ENCODE results near the gene ARF1. TPM values are rescaled to one million over a fixed set of nuclear protein-coding genes. Genes with fewer than 3 reads are reported as not detected.

Gene ARF1
- total RNA-seq, 1 experiment from 2014 or later, result 330 TPM

DNA sequence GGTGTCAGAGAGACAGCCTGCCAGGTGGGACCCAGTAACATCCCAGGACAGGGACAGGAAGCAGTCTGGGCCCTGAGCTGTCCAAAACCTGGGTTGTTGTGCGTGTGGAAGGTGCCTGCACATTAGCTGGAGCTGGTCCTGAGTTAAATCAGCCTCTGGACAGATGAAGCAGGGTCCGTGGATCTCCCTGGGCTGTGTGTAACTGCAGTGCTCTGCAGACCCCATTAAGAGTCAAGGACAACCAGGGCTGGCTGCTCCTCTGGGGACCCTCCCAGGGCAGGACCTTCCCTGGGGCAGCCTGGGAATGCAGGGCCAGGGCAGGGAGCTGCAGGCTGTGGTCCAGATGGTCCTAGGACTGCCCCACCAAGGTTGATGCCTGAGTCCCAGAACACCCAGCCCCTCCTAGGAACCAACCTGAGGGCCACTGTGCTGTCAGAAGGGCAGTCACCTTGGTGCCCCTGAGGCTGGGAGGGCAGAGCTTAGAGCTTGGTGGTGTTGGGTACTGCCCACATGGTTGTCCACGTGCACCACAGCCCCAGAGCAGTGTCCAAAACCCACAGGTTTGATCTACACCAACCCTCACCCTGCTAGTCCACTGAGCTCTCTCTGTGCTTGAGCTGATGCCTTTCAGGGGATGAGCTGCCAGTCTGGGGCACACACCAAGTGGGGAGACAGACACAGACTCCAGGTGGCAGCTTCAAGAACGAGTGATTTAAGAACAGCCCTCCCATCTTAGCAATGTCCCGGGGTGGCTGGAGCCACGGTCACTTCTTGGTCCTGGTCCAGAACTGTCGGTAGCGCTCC lies 23.7 kb downstream of the ARF1 start:
- Mint-ChIP-seq H3K27ac (no peak overlapping the region), H3K27me3 (ENCODE audit: low read depth) (peaks cover 21% of the 10 kb centered on the region), H3K36me3 (peaks cover 18% of the 10 kb centered on the region), H3K4me1 (peaks cover 20% of the 10 kb centered on the region), H3K9me3 (no peaks in the 10 kb centered on the region), H3K4me3 (peak overlapping the region; percentile 38; the same call in 1 of the 2 replicates)
- ATAC-seq (no peak), DNase-seq (ENCODE audit: low spot score) (no peak)
- POLR2A ChIA-PET, result no interaction called here
- CTCF ChIA-PET, result interaction anchor here (1.3 to 1.5 kb wide), 2 partner anchors 25 to 108 kb away, joined by 3 to 7 read pairs; no protein-coding TSS in a partner anchor
- TF ChIP-seq ZNF219 (CRISPR knock-in tag; IDR thresholded peaks at IDR 0.05; ENCODE audit: borderline replicate concordance), result no peak
- no peak for TF ChIP-seq AR (CRISPR knock-in tag; IDR thresholded peaks at IDR 0.05)
- TF ChIP-seq E2F4 (CRISPR knock-in tag; IDR thresholded peaks at IDR 0.05; ENCODE audit: borderline replicate concordance, low read depth), result no peak
- no peak for TF ChIP-seq SMAD4 (CRISPR knock-in tag; IDR thresholded peaks at IDR 0.05)
- no peak for TF ChIP-seq OVOL2 (CRISPR knock-in tag; IDR thresholded peaks at IDR 0.05; ENCODE audit: borderline replicate concordance)
- TF ChIP-seq TP53 (CRISPR knock-in tag; IDR thresholded peaks at IDR 0.05), result no peak
- no peak for TF ChIP-seq JUN (CRISPR knock-in tag; IDR thresholded peaks at IDR 0.05)
- TF ChIP-seq, protein P1, sequence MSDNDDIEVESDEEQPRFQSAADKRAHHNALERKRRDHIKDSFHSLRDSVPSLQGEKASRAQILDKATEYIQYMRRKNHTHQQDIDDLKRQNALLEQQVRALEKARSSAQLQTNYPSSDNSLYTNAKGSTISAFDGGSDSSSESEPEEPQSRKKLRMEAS (CRISPR knock-in tag; IDR thresholded peaks at IDR 0.05), result no peak
- TF ChIP-seq CREB1 (CRISPR knock-in tag; IDR thresholded peaks at IDR 0.05), result no peak
- no peak for TF ChIP-seq PRDM15 (CRISPR knock-in tag; IDR thresholded peaks at IDR 0.05)
- no peak for TF ChIP-seq ZNF138 (CRISPR knock-in tag; conservative IDR thresholded peaks at IDR 0.05)

- no peak overlapping the region for H3K4me3 Mint-ChIP-seq
- peaks cover 13% of the 10 kb centered on the region for H3K36me3 Mint-ChIP-seq
- ATAC-seq (no peak), DNase-seq (ENCODE audit: low spot score) (no peak)
- ChIA-PET CTCF (interaction anchor here (1.3 to 1.5 kb wide), 2 partner anchors 24 to 107 kb away, joined by 3 to 7 read pairs; no protein-coding TSS in a partner anchor), POLR2A (no interaction called here)
- peaks cover 22% of the 10 kb centered on the region for H3K27me3 Mint-ChIP-seq (ENCODE audit: low read depth)
- no peak overlapping the region for H3K27ac Mint-ChIP-seq
- H3K4me1 Mint-ChIP-seq, result peaks cover 17% of the 10 kb centered on the region
- no peaks in the 10 kb centered on the region for H3K9me3 Mint-ChIP-seq
- TF ChIP-seq, protein P2, sequence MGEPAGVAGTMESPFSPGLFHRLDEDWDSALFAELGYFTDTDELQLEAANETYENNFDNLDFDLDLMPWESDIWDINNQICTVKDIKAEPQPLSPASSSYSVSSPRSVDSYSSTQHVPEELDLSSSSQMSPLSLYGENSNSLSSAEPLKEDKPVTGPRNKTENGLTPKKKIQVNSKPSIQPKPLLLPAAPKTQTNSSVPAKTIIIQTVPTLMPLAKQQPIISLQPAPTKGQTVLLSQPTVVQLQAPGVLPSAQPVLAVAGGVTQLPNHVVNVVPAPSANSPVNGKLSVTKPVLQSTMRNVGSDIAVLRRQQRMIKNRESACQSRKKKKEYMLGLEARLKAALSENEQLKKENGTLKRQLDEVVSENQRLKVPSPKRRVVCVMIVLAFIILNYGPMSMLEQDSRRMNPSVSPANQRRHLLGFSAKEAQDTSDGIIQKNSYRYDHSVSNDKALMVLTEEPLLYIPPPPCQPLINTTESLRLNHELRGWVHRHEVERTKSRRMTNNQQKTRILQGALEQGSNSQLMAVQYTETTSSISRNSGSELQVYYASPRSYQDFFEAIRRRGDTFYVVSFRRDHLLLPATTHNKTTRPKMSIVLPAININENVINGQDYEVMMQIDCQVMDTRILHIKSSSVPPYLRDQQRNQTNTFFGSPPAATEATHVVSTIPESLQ (CRISPR knock-in tag; IDR thresholded peaks at IDR 0.05), result no peak
- no peak for TF ChIP-seq ZNF138 (CRISPR knock-in tag; conservative IDR thresholded peaks at IDR 0.05)
- TF ChIP-seq, protein P3, sequence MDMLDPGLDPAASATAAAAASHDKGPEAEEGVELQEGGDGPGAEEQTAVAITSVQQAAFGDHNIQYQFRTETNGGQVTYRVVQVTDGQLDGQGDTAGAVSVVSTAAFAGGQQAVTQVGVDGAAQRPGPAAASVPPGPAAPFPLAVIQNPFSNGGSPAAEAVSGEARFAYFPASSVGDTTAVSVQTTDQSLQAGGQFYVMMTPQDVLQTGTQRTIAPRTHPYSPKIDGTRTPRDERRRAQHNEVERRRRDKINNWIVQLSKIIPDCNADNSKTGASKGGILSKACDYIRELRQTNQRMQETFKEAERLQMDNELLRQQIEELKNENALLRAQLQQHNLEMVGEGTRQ (CRISPR knock-in tag; IDR thresholded peaks at IDR 0.05), result no peak
Observed at GRCh38 chr1:228106800-228107054, 24.2 kb downstream of the ARF1 start.

Data from WTC11 (cell line).